Activated CD4-positive, alpha-beta memory T cell treated with anti-CD3 and anti-CD28 coated beads for 36 hours (primary cell): Measurements from ENCODE around the gene PSMA7. TPM values are rescaled to one million over a fixed set of nuclear protein-coding genes. Genes with fewer than 3 reads are reported as not detected.

ENCODE experiments used
- CTCF ChIA-PET: fragments of 350-600 bp; sonication (Branson Sonifier 250); formaldehyde crosslinking; loops from one replicate; lab custom pipeline; 2021; ENCODE audit warnings: antibody characterized with exemption, inconsistent platforms; lab: Charles Lee
- POLR2A ChIA-PET: fragments of 350-600 bp; sonication (Branson Sonifier 250); formaldehyde crosslinking; loops from one replicate; lab custom pipeline; 2021; ENCODE audit warnings: antibody characterized with exemption; lab: Charles Lee
- DNase-seq: peaks from one replicate; pipeline ENCODE4 v3.0.0-alpha.2; 2020
- H3K27ac Mint-ChIP-seq: one replicate; pipeline ENCODE4 v1.8.0; 2021; ENCODE audit warnings: mixed read lengths
- H3K27me3 Mint-ChIP-seq: one replicate; pipeline ENCODE4 v1.8.0; 2021; ENCODE audit warnings: mixed read lengths
- H3K36me3 Mint-ChIP-seq: one replicate; pipeline ENCODE4 v1.8.0; 2021; ENCODE audit warnings: mixed read lengths
- H3K4me1 Mint-ChIP-seq: one replicate; pipeline ENCODE4 v1.8.0; 2021; ENCODE audit warnings: low read depth, mixed read lengths
- H3K4me3 Mint-ChIP-seq: one replicate; pipeline ENCODE4 v1.8.0; 2021; ENCODE audit warnings: mild to moderate bottlenecking, mixed read lengths
- H3K9me3 Mint-ChIP-seq: one replicate; pipeline ENCODE4 v1.8.0; 2021; ENCODE audit warnings: mixed read lengths
- intact Hi-C: fragments of 100-400 bp; cut with micrococcal nuclease; formaldehyde crosslinking; loops from one replicate; pipeline ENCODE4 v1.15.1; 2023
- total RNA-seq, 2 experiments: library from RNA; stranded (reverse); gene quantifications; one replicate each; pipeline ENCODE4 v1.2.3, GENCODE V29; 2021

Gene PSMA7
- total RNA-seq, 2 experiments from 2014 or later = 301 to 316 TPM

DNA sequence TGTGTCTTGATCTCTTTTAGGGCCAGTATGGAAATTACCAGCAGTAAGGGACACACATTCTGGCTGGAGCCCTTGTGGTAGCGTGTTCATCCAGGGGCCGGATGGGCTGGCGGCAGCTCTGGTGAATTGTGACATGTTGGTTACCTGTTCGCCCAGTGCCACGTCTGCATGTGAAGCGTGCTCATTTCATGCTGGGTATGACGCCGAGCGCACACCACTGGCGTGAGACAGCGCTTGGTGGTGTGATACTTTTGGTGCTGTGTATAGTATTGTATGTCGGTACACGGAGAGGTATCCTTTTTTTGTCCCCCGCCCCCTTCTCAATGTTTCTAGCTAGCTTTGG is 35.9 kb upstream of the PSMA7 start:
- intact Hi-C loops = no loop called here
- ChIA-PET POLR2A (no interaction called here), CTCF (no interaction called here)
- Mint-ChIP-seq H3K27me3 (no peaks in the 10 kb centered on the region), H3K4me1 (peaks cover 16% of the 10 kb centered on the region), H3K9me3 (no peaks in the 10 kb centered on the region), H3K36me3 (peaks cover 4% of the 10 kb centered on the region), H3K4me3 (no peak overlapping the region), H3K27ac (no peak overlapping the region)
- no peak for DNase-seq

DNA sequence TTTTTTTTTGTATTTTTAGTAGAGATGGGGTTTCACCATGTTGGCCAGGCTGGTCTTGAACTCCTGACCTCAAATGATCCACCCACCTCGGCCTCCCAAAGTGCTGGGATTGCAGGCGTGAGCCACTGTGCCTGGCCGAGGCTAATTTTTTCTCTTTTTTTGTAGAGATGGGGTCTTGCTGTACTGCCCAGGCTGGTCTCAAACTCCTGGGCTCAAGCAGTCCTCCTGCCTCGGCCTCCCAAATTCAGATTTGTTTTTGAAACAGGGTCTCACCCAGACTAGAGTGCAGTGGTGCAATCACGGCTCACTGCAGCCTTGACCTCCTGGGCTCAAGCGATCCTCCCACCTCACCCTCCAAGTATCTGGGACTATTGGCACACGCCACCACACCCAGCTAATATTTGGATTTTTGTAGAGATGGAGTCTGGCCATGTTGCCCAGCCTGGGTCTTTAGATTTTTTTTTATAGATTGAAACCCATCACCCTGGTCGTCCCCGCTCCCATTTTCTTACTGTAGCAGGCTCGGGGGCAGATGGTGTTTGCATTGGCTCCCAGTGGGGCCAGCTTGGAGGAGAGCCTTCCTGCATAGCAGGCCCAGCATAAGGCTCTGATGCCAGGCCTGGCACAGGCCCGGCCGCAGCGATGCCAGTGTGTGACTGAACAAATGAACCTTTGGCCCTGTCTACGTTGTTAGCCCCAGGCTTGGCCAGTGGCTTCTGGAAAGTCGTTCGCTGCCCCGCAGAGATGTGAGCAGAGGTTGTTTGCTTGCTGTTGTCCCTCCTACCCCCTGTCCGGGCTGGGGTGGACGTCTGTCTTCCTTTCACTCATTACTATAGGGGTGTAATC is 35.3 kb upstream of the PSMA7 start:
- Mint-ChIP-seq H3K4me1 (peaks cover 10% of the 10 kb centered on the region), H3K27me3 (no peaks in the 10 kb centered on the region), H3K27ac (no peak overlapping the region), H3K36me3 (peaks cover 7% of the 10 kb centered on the region), H3K4me3 (no peak overlapping the region), H3K9me3 (no peaks in the 10 kb centered on the region)
- intact Hi-C loops = no loop called here
- DNase-seq = no peak
- ChIA-PET CTCF (no interaction called here), POLR2A (no interaction called here)

DNA sequence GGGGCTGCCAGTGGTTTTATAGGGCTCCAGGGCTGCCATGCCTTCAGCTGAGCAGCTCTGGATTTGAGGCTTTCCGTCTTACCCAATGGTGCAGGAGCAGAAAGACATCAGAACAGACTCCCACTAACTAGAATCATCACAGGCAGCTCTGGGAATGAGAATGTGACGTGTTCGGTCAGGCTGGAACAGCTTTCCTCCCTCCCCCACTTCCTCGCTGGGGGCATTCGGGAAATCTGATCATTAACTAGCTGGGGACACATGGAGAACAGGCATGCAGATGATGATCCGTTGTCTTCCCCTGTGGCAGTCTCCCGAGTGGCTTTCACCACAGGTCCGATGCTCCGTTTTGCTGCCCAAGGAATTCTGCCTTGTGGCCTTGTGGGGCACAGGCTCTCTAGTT is 34.1 kb upstream of the PSMA7 start:
- DNase-seq = no peak

DNA sequence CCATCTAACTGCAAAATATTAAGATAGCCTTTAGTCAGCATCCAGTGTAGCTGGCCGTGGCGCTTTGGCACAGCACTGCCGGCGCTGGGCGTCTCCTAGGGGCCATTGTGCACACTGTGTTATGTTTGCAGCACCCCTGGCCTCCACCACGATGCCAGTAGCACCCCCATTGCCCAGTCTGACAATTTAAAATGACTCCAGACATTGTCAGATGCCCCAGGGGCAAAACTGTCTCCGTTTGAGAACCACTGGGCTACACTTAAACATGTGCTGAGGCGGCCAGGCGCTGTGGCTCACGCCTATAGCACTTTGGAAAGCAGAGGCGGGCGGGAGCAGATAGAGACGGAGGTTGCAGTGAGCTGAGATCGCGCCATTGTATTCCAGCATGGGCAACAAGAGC is 33.7 kb upstream of the PSMA7 start:
- H3K4me1 Mint-ChIP-seq = peaks cover 3% of the 10 kb centered on the region
- H3K36me3 Mint-ChIP-seq = peaks cover 4% of the 10 kb centered on the region
- no peaks in the 10 kb centered on the region for H3K27me3 Mint-ChIP-seq
- no peaks in the 10 kb centered on the region for H3K9me3 Mint-ChIP-seq
- DNase-seq = no peak
- POLR2A ChIA-PET = interaction anchor here (0.6 kb wide), 1 partner anchor 9 kb away, joined by 3 read pairs; no protein-coding TSS in a partner anchor
- intact Hi-C loops = no loop called here
- no peak overlapping the region for H3K27ac Mint-ChIP-seq
- CTCF ChIA-PET = no interaction called here
- H3K4me3 Mint-ChIP-seq = no peak overlapping the region

More for the DNA sequence above, 34.1 kb upstream of the PSMA7 start:
- no peaks in the 10 kb centered on the region for H3K27me3 Mint-ChIP-seq
- H3K27ac Mint-ChIP-seq = no peak overlapping the region
- no peaks in the 10 kb centered on the region for H3K9me3 Mint-ChIP-seq
- H3K4me1 Mint-ChIP-seq = peaks cover 7% of the 10 kb centered on the region
- peaks cover 4% of the 10 kb centered on the region for H3K36me3 Mint-ChIP-seq
- no peak overlapping the region for H3K4me3 Mint-ChIP-seq
- CTCF ChIA-PET = no interaction called here
- POLR2A ChIA-PET = interaction anchor here (0.6 kb wide), 1 partner anchor 9 kb away, joined by 3 read pairs; no protein-coding TSS in a partner anchor
- intact Hi-C loops = no loop called here

DNA sequence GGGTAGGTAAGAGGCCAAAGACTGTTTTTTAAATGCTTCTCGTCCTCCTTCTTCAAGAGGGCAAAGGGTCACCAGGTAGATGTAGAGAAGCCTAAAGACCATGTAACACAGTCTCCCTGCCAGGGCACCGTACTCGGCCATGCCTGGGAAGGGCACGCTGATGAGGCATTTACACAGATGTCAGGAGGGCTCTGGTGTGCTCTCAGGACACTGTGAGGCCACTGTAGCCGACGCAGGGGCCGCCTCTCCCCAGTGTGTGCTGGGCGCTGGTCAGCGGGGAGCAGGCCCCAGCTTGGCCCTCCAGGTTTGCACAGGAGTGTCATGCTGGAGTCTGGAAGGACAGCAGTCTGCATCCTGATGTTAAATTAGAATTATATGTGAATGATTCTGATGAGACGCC is 32.5 kb upstream of the PSMA7 start:
- DNase-seq = no peak
- H3K27me3 Mint-ChIP-seq = no peaks in the 10 kb centered on the region
- no peaks in the 10 kb centered on the region for H3K9me3 Mint-ChIP-seq
- no peak overlapping the region for H3K4me3 Mint-ChIP-seq
- POLR2A ChIA-PET = no interaction called here
- peaks cover 4% of the 10 kb centered on the region for H3K36me3 Mint-ChIP-seq
- no peaks in the 10 kb centered on the region for H3K4me1 Mint-ChIP-seq
- no peak overlapping the region for H3K27ac Mint-ChIP-seq
- CTCF ChIA-PET = no interaction called here
- intact Hi-C loops = no loop called here

GRCh38 chr20:62174870-62175624 is 31.9 kb upstream of the PSMA7 start:
- ChIA-PET CTCF (no interaction called here), POLR2A (no interaction called here)
- H3K4me3 Mint-ChIP-seq = no peak overlapping the region
- no peaks in the 10 kb centered on the region for H3K27me3 Mint-ChIP-seq
- no peaks in the 10 kb centered on the region for H3K4me1 Mint-ChIP-seq
- no peaks in the 10 kb centered on the region for H3K9me3 Mint-ChIP-seq
- peaks cover 4% of the 10 kb centered on the region for H3K36me3 Mint-ChIP-seq
- intact Hi-C loops = no loop called here
- H3K27ac Mint-ChIP-seq = no peak overlapping the region
- DNase-seq = no peak

GRCh38 chr20:62174021-62174804 is 31.0 kb upstream of the PSMA7 start:
- ChIA-PET POLR2A (no interaction called here), CTCF (no interaction called here)
- Mint-ChIP-seq H3K4me3 (no peak overlapping the region), H3K36me3 (peaks cover 4% of the 10 kb centered on the region), H3K27me3 (no peaks in the 10 kb centered on the region), H3K9me3 (no peaks in the 10 kb centered on the region), H3K27ac (no peak overlapping the region), H3K4me1 (no peaks in the 10 kb centered on the region)
- DNase-seq = no peak
- intact Hi-C loops = no loop called here

DNA sequence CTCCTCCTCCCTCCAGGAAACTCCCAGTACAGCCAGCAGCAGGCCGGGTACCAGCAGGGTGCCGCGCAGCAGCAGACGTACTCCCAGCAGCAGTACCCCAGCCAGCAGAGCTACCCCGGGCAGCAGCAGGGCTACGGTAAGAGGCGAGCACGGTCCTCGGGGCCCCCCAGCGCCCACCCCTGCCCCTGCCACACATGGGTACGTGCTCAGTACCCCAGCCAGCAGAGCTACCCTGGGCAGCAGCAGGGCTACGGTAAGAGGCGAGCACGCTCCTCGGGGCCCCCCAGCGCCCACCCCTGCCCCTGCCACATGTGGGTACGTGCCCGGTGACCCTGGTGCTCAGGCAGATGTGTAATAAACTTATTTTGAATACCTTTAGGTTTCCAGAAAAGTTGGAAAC is 29.5 kb upstream of the PSMA7 start:
- CTCF ChIA-PET = interaction anchor here (0.7 kb wide), 1 partner anchor 162 kb away, joined by 3 read pairs; no protein-coding TSS in a partner anchor
- Mint-ChIP-seq H3K4me3 (no peak overlapping the region), H3K9me3 (no peaks in the 10 kb centered on the region), H3K27ac (no peak overlapping the region), H3K4me1 (no peaks in the 10 kb centered on the region), H3K27me3 (no peaks in the 10 kb centered on the region), H3K36me3 (peaks cover 7% of the 10 kb centered on the region)
- DNase-seq = no peak
- POLR2A ChIA-PET = no interaction called here
- intact Hi-C loops = no loop called here

DNA sequence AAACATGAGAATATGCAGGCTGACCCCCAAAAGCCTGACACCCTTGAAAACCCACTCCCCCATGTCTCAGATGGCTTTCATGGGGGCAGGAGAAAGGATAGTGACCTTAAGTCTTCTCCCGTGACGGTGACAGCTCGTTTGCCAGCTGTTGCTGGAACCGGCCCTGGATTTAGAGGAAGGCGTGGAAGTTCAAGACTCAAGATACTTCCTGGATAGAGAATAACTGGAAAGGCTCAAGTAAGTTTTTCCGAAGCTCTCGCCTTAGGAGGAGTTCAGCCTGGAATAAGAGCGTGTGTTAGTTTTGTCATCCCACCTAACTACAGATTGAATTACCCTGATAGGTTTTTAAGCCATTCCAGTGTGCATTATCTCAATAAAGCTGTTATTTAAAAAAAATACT is 28.1 kb upstream of the PSMA7 start:
- no peaks in the 10 kb centered on the region for H3K27me3 Mint-ChIP-seq
- CTCF ChIA-PET = no interaction called here
- no peak overlapping the region for H3K27ac Mint-ChIP-seq
- POLR2A ChIA-PET = no interaction called here
- peaks cover 9% of the 10 kb centered on the region for H3K36me3 Mint-ChIP-seq
- no peaks in the 10 kb centered on the region for H3K9me3 Mint-ChIP-seq
- intact Hi-C loops = no loop called here
- H3K4me1 Mint-ChIP-seq = no peaks in the 10 kb centered on the region
- H3K4me3 Mint-ChIP-seq = no peak overlapping the region
- DNase-seq = no peak

DNA sequence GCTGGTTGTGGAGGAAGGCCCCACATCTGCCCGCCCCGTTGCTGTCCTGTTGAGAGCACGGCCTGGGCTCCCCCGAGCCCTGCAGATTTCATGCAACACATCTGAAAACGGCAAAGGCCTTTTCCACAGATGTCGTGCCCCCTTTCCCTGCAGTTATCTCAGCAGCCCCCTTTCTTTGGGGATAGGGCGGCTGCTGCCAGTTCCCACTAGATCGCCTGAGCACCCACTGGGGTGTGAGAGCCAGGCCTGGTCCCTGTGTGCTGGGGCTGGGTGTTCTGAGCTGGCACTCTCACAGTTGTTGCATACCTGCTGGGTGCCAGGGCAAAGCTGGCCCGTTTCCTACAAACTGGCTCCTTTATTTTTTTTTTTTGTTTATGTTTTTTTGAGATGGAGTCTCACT is 27.3 kb upstream of the PSMA7 start:
- no peaks in the 10 kb centered on the region for H3K27me3 Mint-ChIP-seq
- no peak overlapping the region for H3K27ac Mint-ChIP-seq
- peaks cover 14% of the 10 kb centered on the region for H3K36me3 Mint-ChIP-seq
- CTCF ChIA-PET = no interaction called here
- H3K9me3 Mint-ChIP-seq = no peaks in the 10 kb centered on the region
- no peak overlapping the region for H3K4me3 Mint-ChIP-seq
- intact Hi-C loops = no loop called here
- POLR2A ChIA-PET = no interaction called here
- no peaks in the 10 kb centered on the region for H3K4me1 Mint-ChIP-seq
- DNase-seq = no peak

- ChIA-PET POLR2A (no interaction called here), CTCF (no interaction called here)
- H3K36me3 Mint-ChIP-seq = peaks cover 22% of the 10 kb centered on the region
- H3K27me3 Mint-ChIP-seq = no peaks in the 10 kb centered on the region
- H3K4me1 Mint-ChIP-seq = no peaks in the 10 kb centered on the region
- intact Hi-C loops = no loop called here
- H3K27ac Mint-ChIP-seq = no peak overlapping the region
- no peaks in the 10 kb centered on the region for H3K9me3 Mint-ChIP-seq
- H3K4me3 Mint-ChIP-seq = no peak overlapping the region
- no peak for DNase-seq
Observed at GRCh38 chr20:62168890-62169435, 25.8 kb upstream of the PSMA7 start.

DNA sequence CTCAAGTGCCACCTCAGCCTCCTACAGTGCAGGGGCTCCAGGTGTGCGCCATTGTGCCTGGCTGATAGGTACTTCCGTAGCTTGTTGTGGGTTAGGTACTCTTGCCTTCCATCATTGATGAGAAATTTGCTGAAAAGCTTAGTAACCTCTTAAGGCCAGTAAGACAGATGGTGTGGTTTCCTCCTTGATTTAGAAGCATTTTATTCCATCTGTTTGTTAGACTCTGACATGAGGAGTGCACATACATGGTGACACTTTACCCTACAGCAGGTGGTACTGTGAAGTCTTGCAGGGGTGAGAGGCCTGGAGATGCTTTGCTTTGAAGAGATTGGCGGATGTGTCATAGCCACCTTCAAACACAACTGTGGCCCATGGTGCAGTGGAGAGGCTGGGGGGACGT is 24.9 kb upstream of the PSMA7 start:
- H3K27ac Mint-ChIP-seq = no peak overlapping the region
- ChIA-PET CTCF (no interaction called here), POLR2A (interaction anchor here (0.6 kb wide), 1 partner anchor 9 kb away, joined by 3 read pairs; no protein-coding TSS in a partner anchor)
- no peaks in the 10 kb centered on the region for H3K4me1 Mint-ChIP-seq
- no peaks in the 10 kb centered on the region for H3K27me3 Mint-ChIP-seq
- intact Hi-C loops = no loop called here
- no peaks in the 10 kb centered on the region for H3K9me3 Mint-ChIP-seq
- H3K4me3 Mint-ChIP-seq = no peak overlapping the region
- peaks cover 26% of the 10 kb centered on the region for H3K36me3 Mint-ChIP-seq
- no peak for DNase-seq
